ENCODE data around the gene SFXN3. TPM values are rescaled to one million over a fixed set of nuclear protein-coding genes. Genes with fewer than 3 reads are reported as not detected.
A peak's percentile ranks its signal among the peaks of the same experiment; 100 is the strongest.
"Not testable (repeated sequence)": the region's sequence is repeated elsewhere in the genome, so short reads cannot be mapped to it uniquely, and the experiment has no call there.

SFXN3 gene
- total RNA-seq, 1 donor from 2014 or later, result 101 TPM

- peak; percentile 65 for DNase-seq (ENCODE audit: low spot score)
- no peaks in the 10 kb centered on the region for H3K27me3 Mint-ChIP-seq (ENCODE audit: low read depth)
- TF ChIP-seq CTCF (IDR thresholded peaks at IDR 0.05), result no peak
- H3K4me3 Mint-ChIP-seq (ENCODE audit: unreplicated experiment), result peak overlapping the region; percentile 96
- no peak overlapping the region for H3K27ac Mint-ChIP-seq (ENCODE audit: unreplicated experiment)
- H3K36me3 Mint-ChIP-seq (ENCODE audit: low read depth), result no peaks in the 10 kb centered on the region
- H3K4me1 Mint-ChIP-seq (ENCODE audit: low read depth), result peaks cover 30% of the 10 kb centered on the region
- no peaks in the 10 kb centered on the region for H3K9me3 Mint-ChIP-seq (ENCODE audit: low read depth)
Observed at GRCh38 chr10:101030496-101031127, 422 bp upstream of the SFXN3 start.

GRCh38 chr10:101031796-101032636 is 982 bp downstream of the SFXN3 start:
- Mint-ChIP-seq H3K9me3 (ENCODE audit: low read depth) (no peaks in the 10 kb centered on the region), H3K36me3 (ENCODE audit: low read depth) (peaks cover 7% of the 10 kb centered on the region), H3K4me1 (ENCODE audit: low read depth) (peaks cover 30% of the 10 kb centered on the region), H3K27ac (ENCODE audit: unreplicated experiment) (peak overlapping the region; percentile 98), H3K27me3 (ENCODE audit: low read depth) (no peaks in the 10 kb centered on the region), H3K4me3 (ENCODE audit: unreplicated experiment) (peak overlapping the region; percentile 96)
- DNase-seq (ENCODE audit: low spot score), result no peak
- TF ChIP-seq CTCF (IDR thresholded peaks at IDR 0.05), result no peak

- Mint-ChIP-seq H3K4me3 (ENCODE audit: unreplicated experiment) (peak overlapping the region; percentile 96), H3K9me3 (ENCODE audit: low read depth) (no peaks in the 10 kb centered on the region), H3K36me3 (ENCODE audit: low read depth) (peaks cover 11% of the 10 kb centered on the region), H3K4me1 (ENCODE audit: low read depth) (peaks cover 30% of the 10 kb centered on the region), H3K27me3 (ENCODE audit: low read depth) (no peaks in the 10 kb centered on the region), H3K27ac (ENCODE audit: unreplicated experiment) (peak overlapping the region; percentile 98)
- TF ChIP-seq CTCF (IDR thresholded peaks at IDR 0.05), result no peak
- DNase-seq (ENCODE audit: low spot score), result no peak
Observed at GRCh38 chr10:101032637-101033224, 1.7 kb downstream of the SFXN3 start.

GRCh38 chr10:101033276-101033675 is 2.2 kb downstream of the SFXN3 start:
- Mint-ChIP-seq H3K27me3 (ENCODE audit: low read depth) (no peaks in the 10 kb centered on the region), H3K36me3 (ENCODE audit: low read depth) (peaks cover 16% of the 10 kb centered on the region), H3K4me3 (ENCODE audit: unreplicated experiment) (peak overlapping the region; percentile 96), H3K27ac (ENCODE audit: unreplicated experiment) (peak overlapping the region; percentile 98), H3K9me3 (ENCODE audit: low read depth) (no peaks in the 10 kb centered on the region), H3K4me1 (ENCODE audit: low read depth) (peaks cover 30% of the 10 kb centered on the region)
- DNase-seq (ENCODE audit: low spot score), result no peak
- no peak for TF ChIP-seq CTCF (IDR thresholded peaks at IDR 0.05)

- H3K4me3 Mint-ChIP-seq (ENCODE audit: unreplicated experiment); H3K27ac Mint-ChIP-seq (ENCODE audit: unreplicated experiment); H3K27me3 Mint-ChIP-seq (ENCODE audit: low read depth); DNase-seq (ENCODE audit: low spot score); H3K9me3 Mint-ChIP-seq (ENCODE audit: low read depth): not testable (repeated sequence)
- peaks cover 30% of the 10 kb centered on the region for H3K4me1 Mint-ChIP-seq (ENCODE audit: low read depth)
- H3K36me3 Mint-ChIP-seq (ENCODE audit: low read depth), result peaks cover 20% of the 10 kb centered on the region
Observed at GRCh38 chr10:101034404-101034803, 3.4 kb downstream of the SFXN3 start.
